DMS 273 (cell line): ENCODE measurements around the gene ROGDI.
A peak's percentile ranks its signal among the peaks of the same experiment; 100 is the strongest.

Source experiments
- DNase-seq: peaks from one replicate; lab custom pipeline; 2025; ENCODE audit not compliant: unreplicated experiment; lab: John Stamatoyannopoulos, UW

ROGDI gene

GRCh38 chr16:4801962-4802658, at the start of gene ROGDI:
Gene ROGDI, minus strand, starts transcription at chr16:4802633. Its CDS starts 62 bp downstream, at chr16:4802571.
- DNase-seq, result peak; percentile 92

- no peak for DNase-seq
These were observed 47.8 kb upstream of the ROGDI start for GRCh38 chr16:4850211-4850610.

GRCh38 chr16:4847774-4848587, 45.5 kb upstream of the ROGDI start:
- DNase-seq, result peak; percentile 77

- peak; percentile 99 for DNase-seq
These were observed 44.7 kb upstream of the ROGDI start, which contains the start of the genes GLYR1 and UBN1 for GRCh38 chr16:4846901-4847773. Gene GLYR1, minus strand, starts transcription at chr16:4847288. Its CDS starts 23 bp downstream, at chr16:4847265. Gene UBN1, plus strand, starts transcription at chr16:4847481. Its CDS starts 5,437 bp downstream, at chr16:4852918.

- DNase-seq, result peak; percentile 59
These were observed 44.1 kb upstream of the ROGDI start for GRCh38 chr16:4846503-4846900.

GRCh38 chr16:4840984-4841383, 38.6 kb upstream of the ROGDI start:
- DNase-seq, result no peak

- no peak for DNase-seq
These were observed 37.5 kb upstream of the ROGDI start for GRCh38 chr16:4839942-4840341.

GRCh38 chr16:4837733-4838501, 35.5 kb upstream of the ROGDI start:
- no peak for DNase-seq

- DNase-seq, result no peak
These were observed 34.3 kb upstream of the ROGDI start for GRCh38 chr16:4836727-4837126.

GRCh38 chr16:4833584-4833983, 31.2 kb upstream of the ROGDI start:
- DNase-seq, result no peak

GRCh38 chr16:4832698-4833343, 30.4 kb upstream of the ROGDI start:
- no peak for DNase-seq

GRCh38 chr16:4831616-4832015, 29.2 kb upstream of the ROGDI start:
- DNase-seq, result no peak

GRCh38 chr16:4830408-4830807, 28.0 kb upstream of the ROGDI start:
- DNase-seq, result no peak

GRCh38 chr16:4828567-4829321, 26.3 kb upstream of the ROGDI start:
- no peak for DNase-seq

GRCh38 chr16:4826980-4827379, 24.5 kb upstream of the ROGDI start:
- DNase-seq, result no peak

GRCh38 chr16:4826526-4826925, 24.1 kb upstream of the ROGDI start:
- DNase-seq, result no peak

GRCh38 chr16:4825196-4825595, 22.8 kb upstream of the ROGDI start:
- DNase-seq, result no peak

GRCh38 chr16:4820652-4821051, 18.2 kb upstream of the ROGDI start:
- DNase-seq, result no peak

GRCh38 chr16:4814542-4815173, 12.2 kb upstream of the ROGDI start:
- DNase-seq, result no peak
